OCI-LY1 (cell line): ENCODE results near the gene EREG.

Experiments
- CTCF ChIP-seq: fragments of 200-600 bp; sonication (generic), shearing (Covaris generic); IDR thresholded peaks from 2 replicates; pipeline ENCODE4 v1.5.1; 2017; ENCODE audit warnings: mild to moderate bottlenecking, antibody characterized with exemption, low read length, moderate library complexity, mixed read lengths
- EZH2 ChIP-seq: fragments of 200-600 bp; sonication (generic), shearing (Covaris generic); IDR thresholded peaks from 2 replicates; pipeline ENCODE4 v1.8.0; 2017; ENCODE audit warnings: borderline replicate concordance, mixed run types, mild to moderate bottlenecking, antibody characterized with exemption, low read length, moderate library complexity, mixed read lengths

GRCh38 chr4:74317616-74318246, 47.2 kb upstream of the EREG start:
- TF ChIP-seq CTCF (no peak), EZH2 (no peak)
